ENCODE results near the gene CLASRP.
"Not testable (repeated sequence)": the region's sequence is repeated elsewhere in the genome, so short reads cannot be mapped to it uniquely, and the experiment has no call there.

The CLASRP gene

DNA sequence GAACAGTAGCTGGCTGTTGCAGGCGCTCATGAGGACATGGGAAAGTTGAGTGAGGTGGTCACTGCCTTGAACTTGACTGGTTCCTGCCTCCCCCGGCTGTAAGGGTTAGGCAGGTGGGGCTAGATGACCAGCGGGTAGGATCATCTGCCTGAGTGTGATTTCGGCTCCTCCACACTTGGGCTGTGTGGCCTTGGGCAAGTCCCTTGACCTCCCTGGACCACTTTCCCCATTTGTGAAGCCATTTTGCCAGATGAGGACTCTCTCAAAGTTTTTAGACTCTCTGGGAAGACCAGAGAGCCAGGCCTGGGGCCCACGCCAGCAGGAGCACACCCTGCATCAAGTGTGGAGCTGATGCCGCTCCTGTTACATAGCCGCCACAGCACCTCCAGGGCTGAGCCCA is 63.6 kb downstream of the CLASRP start:
- no peak for DNase-seq (ENCODE audit: low read depth in 3 of 3)

DNA sequence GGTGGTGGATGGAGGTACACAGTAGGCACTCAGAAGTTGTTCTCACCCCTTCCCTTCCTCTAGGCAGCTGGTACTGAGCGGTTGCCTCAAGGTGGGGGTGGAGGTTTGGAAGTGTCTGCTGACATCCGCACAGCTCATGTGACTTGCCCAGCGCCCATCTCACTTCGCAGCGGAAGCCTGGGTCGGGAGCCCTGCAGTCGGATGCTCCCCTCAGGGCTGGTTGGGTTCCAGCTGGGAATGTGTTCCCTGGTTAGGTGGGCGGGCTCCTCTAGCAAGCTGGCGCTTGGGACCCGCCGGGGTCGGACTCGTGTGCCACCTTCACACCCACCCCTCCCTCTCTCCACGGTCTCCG is 64.3 kb downstream of the CLASRP start:
- peak in 1 of 3 donors; percentile 24 for DNase-seq (ENCODE audit: low read depth in 3 of 3)

DNA sequence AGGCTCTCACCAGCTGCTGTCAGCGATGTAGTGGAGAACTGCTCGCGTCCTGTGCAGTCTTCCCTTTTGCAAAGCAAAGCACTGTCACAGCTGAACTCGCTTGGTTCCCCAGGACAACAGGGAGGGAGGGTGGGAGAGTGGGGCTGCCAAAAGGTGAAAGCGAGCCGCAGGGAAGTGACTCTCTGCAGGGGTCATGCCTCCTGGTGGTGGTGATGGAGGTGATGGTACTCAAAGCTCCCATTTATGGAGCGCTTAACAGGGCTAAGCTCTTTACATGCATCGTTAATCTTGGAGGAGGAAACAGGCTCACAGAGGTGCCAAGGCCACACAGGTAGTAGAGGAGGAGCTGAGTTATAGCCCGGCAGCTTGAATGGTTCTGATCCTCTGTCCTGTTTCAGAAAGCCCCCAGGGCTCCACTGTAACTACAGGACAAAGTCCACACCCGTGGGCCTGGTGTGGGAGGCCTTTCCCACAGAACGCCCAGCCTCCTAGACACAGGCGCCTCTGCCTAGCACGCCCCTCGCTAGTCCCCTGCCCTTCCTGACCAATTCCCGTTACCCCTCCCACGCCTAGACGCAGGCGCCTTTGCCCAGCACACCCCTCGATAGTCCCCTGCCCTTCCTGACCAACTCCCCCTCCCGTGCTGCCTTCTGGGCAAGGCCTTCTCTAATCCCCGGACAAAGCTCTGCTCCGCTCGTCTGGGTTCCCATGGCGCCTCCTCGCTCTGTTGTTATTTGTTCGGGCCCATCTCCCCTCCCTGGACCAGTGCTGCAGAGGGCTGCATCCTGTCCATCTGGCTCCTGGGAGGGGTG is 64.9 kb downstream of the CLASRP start:
- DNase-seq (ENCODE audit: low read depth in 3 of 3): no peak

DNA sequence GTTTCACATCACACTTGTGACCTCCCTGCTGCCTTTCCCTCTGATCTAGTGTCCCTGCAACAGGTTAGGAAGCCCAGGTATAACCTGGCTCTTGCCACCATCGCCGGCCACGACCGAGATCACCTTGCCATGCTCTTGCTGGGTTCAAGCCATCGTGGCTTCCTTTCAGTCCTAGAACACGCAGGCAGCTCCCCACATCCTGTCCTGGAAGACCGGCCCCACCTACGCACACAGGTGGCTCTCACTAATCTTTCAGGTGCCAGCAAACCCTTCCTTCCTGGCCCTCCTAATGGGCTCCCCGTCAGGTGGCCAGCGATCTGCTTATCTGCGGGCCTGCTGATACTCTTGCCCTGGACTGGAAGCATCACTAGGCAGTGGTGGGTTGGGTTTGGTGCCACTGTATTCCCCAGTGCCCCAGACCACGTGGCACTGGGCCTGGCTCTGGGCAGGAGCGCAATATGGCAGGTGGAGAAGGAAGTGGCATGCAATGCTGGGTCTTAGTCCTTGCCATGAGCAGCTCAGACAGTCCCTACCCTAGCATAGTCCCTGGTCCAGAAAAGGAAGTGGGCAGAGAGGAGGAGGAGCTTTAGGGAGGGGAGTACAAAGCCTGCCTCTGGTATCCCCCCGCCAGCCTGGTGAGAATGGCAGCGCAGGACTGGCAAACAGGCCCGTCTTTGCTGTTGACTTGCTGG is 66.0 kb downstream of the CLASRP start:
- no peak for DNase-seq (ENCODE audit: low read depth in 3 of 3)

DNA sequence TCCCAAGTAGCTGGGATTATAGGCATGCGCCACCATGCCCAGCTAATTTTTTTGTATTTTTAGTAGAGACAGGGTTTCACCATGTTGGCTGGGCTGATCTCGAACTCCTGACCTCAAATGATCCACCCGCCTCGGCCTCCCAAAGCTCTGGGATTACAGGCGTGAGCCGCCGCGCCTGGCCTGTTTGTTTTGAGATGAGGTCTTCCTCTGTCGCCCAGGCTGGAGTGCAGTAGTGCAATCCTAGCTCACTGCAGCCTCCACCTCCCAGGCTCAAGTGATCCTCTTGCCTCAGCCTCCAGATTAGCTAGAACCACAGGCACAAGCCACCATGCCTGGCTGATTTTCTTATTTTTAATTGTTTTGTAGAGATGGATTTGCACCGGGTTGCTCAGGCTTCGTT is 67.5 kb downstream of the CLASRP start:
- not testable (repeated sequence) for DNase-seq (ENCODE audit: low read depth in 3 of 3)

DNA sequence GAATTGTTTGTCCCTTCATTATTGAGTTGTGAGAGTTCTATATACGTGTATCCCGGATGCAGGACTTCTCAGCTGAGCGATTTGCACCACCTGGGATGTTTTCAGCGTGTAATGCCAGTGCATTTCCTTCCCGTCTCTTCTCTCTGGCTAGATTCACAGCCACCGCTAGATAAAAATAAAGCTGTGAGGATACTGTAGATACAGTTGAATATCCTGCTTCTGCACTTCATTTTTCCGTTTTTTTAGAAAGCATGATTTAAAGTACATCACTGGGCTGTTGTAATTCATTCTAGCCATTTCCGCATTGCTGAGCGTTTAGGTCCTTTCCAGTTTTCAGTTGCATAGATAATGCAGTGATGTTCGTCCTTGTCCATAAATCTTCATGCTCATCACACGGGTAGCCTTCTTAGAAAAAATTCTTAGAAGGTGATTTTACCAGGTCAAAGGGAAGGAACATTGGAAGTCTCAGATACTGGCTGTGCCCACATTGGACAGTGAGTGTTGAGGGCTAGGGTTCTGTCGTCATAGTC is 68.8 kb downstream of the CLASRP start:
- DNase-seq (ENCODE audit: low read depth in 3 of 3): no peak

DNA sequence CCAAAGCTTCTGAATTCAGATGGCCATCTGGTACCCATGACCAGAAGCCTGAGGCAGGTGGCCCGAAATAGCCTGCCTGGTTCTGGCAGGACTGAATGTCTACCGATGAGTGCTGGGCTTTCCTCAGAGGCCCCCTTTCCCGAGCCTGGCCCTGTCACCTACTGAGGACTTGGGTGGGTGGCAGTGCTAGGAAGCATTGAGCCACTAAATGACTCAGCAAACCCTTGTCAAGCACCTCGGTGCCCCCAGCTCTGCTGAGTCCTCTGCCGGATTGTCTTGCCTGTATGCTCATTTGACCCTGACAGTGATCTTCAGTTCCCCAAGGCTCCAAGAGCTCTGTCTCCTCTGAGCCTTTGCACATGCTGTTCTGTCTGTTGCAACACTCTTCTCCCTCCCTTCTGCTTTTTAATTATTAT is 72.0 kb downstream of the CLASRP start:
- no peak for DNase-seq (ENCODE audit: low read depth in 3 of 3)

DNA sequence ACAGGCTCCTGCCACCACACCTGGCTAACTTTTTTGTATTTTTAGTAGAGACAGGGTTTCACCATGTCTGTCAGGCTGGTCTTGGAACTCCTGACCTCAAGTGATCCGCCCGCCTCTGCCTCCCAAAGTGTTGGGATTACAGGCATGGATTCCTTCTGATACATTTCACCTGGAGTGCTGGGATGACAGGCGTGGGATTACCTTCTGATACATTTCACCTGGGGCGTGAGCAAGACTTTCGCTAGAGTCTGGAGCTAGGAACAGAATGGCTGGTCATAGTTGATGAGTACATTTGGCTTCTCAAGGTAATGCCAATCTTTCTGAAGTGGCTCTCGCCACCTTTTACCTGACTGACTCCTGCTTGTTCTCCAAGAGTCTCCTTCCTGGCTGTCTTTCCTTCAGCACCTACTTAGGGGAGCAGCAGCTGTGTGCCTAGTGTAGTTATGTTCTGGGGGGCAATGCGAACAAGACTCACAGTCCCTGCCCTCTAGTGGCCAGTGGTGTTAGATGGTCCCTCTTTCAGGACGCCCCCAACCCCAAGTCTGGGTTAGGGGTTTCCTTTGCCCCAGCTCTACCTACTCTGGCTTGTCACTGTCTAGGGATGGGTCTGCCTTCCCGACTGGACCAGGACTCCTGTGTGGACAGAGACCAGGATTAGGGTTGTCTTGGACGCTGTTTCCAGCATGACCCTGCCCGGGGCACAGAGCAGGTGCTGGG is 73.4 kb downstream of the CLASRP start:
- no peak for DNase-seq (ENCODE audit: low read depth in 3 of 3)

DNA sequence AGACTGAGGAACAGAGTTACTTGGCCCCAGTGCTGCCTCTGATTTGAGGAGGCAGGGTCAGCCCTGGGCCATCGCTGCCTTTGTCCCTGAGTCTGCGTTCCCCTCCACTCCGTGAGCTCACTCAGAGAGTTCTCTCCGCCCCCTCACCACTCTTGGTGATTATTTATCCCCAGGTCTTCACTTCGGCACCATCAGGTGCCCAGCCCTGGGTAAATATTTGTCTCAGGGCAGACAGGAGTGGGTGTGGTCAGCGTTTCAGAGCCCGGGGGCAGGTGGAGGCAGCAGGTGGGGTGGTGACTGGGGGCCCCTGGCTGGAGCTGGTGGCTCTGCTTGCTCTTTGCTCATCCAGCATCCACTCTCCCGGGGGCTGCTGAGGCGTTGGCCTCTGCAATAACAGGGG is 74.8 kb downstream of the CLASRP start:
- no peak for DNase-seq (ENCODE audit: low read depth in 3 of 3)

DNA sequence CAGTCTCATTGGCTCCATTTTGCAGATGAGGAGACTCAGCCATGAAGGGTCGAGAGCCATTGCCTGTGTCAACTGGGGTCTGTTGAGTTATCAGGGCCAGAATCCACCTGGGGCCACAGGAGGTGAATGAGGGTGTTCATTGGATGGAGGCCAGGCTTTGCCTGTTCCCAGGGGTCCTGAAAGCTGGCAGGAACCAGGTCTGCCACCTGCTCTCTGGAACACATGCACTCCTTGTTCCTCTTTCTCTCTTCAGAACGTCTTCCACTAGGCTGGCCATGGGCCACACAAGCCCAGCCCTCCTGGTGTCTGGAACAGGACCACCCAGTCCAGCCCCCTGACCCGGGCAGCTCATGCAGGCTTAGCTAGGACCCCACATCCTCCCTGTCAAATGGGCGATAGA is 75.3 kb downstream of the CLASRP start:
- DNase-seq (ENCODE audit: low read depth in 3 of 3): no peak

DNA sequence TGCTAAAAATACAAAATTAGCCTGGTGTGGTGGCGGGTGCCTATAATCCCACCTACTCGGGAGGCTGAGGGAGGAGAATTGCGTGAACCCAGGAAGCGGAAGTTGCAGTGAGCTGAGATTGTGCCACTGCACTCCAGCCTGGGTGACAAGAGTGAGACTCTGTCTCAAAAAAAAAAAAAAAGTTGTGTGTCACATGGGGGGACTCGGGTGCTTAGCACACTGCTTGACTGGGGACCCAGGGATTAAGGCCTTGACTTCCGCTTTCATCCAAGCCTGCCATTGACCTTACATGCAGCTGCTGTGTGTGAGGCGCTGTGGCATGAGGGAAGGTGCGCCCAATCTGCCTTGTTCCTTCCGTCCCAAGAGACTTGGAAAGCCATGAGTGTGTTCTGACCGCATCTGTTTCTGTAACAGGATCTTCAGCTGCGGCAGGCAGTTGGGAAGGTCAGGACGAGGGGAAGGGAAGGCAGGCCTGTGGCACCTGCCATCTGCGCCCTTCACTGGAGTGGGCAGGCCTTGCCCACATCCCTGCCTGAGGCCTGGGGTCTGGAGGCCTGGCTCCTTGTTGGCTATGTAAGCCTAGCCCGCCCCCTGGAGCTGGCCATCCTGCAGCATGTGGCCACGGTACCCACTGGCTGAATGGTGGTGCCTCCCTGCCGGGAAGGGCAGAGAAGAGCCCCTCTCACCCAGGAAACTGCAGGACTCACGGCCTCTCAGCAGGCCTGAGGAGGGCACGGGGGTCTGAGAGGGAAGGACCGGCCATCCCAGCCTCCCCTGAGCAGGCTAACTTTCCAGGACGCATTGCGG is 77.2 kb downstream of the CLASRP start:
- DNase-seq (ENCODE audit: low read depth in 3 of 3): no peak

DNA sequence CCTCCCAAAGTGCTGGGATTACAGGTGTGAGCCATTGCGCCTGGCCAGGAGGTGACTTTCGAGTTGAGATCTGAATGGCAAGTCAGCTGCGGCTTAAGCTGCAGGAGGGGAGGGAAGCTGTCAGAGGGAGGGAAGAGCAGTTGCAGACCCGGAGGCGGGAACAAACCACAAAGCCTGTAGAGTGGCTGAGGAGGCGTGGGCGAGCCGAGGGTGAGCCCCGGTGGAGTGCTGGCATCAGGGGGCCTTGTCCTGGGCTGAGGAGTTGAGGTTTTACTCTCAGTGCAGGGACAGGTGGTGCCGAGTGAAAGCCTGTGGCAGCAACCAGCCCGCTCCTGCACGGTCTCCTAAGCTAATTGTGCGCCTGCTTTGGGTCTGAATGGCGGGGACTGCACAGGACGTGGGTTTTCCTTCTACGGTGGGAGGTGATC is 78.3 kb downstream of the CLASRP start:
- DNase-seq (ENCODE audit: low read depth in 3 of 3): peak; percentile 43 to 71 (median 70)

DNA sequence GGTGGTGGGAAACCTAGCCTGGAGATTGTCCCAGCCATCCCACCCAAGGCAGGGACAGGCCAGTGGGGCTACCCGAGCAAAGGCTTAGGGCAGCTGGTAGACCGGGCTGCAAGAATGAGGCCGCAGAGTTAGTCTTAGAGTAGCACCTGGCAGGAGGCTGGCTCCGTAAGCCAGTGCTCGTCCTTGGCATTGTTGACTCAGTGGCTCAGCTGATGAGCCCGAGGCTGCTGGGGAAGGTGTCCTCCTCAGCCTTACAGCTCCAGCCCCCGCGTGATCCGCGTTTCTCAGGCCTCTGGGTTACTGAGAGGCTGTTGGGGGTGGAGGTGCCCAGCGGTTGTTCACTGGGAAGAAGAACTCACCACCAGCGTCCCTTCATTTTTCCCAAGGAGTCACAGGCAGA is 78.8 kb downstream of the CLASRP start:
- DNase-seq (ENCODE audit: low read depth in 3 of 3): no peak

DNA sequence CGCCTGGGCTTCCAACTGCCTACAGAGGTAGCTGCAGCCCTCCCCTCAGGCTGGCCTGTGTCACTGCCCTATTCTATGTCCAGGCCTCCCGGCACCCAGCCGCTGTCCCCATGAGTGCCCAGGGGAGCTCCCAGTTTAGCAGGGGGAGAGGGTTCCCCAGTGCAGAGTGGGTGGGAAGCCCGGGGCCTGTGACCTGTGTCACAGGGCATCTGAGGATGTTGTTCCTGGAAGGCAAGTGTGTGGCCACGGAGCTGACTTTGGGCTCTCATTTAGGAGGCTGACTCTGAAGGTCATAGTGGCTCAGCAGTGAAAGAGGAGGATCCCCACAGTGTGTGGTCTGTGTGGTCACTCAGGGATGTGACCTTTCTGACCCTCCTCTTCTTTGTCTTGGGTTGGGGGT is 79.3 kb downstream of the CLASRP start:
- no peak for DNase-seq (ENCODE audit: low read depth in 3 of 3)

DNA sequence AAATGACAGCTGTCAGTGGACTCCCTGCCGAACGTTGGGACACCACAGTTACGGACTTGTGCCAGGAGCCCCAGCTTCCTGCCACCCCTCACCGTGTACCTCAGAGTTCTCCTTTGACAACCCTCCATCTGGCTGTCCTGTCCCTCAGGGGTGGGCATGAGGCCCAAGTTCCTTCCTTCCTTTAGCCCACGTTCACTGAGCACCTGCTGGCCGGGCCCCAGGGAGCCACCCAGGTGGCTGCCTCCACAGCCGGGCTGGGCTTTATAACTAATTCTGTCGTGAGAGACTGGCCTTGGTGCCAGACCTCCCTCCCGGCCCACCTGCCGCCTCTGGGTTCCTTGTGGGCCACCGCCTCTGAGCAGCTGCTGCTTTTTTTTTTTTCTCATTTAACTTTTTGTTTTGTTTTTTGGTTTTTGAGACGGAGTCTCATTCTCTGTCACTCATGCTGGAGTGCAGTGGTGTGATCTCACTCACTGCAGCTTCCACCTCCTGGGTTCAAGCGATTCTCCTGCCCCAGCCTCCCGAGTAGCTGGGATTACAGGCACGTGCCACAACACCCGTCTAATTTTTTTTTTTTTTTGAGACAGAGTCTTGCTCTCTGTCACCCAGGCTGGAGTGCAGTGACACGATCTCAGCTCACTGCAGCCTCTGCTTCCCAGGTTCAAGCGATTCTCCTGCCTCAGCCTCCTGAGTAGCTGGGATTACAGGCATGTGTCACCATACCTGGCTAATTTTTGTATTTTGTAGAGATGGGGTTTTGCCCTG is 79.9 kb downstream of the CLASRP start:
- not testable (repeated sequence) for DNase-seq (ENCODE audit: low read depth in 3 of 3)

DNA sequence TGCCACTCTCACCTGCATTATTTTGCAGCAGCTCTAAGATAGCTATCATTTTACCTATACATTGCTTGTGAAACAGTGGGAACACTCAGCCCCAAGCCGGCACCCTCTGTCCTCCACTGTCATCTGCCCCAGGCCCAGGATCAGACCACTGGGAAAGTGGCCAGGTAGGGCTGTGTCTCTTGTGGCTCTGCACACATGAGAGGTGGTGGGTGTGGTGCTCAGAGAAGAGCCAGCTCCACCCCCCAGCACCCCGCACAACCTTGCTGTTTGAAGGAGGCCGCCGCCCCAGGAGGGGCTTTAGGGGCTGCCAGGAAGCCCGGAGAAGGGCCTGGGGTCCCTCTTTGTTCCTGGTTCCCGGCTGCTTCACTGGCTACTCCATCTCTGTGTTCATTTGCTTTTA is 80.7 kb downstream of the CLASRP start:
- DNase-seq (ENCODE audit: low read depth in 3 of 3): no peak
